IMR-90 (cell line): ENCODE results near the gene ATP10A. TPM values are rescaled to one million over a fixed set of nuclear protein-coding genes. Genes with fewer than 3 reads are reported as not detected.

ENCODE experiments used
- ATAC-seq: fragments of 200-7000 bp; cut with Tn5 transposase; 2 replicates; pipeline ENCODE4 v1.9.1; 2020; ENCODE audit warnings: low read depth, mild to moderate bottlenecking, moderate library complexity
- BruUV-seq: library from RNA; stranded (reverse); fragments of 400-500 nt; replicated peaks from 2 replicates; lab custom pipeline; 2021; lab: Mats Ljungman, UMichigan
- CTCF ChIA-PET: fragments of 300-600 bp; formaldehyde crosslinking; extraction: SDS; loops from one replicate; lab custom pipeline; 2021; ENCODE audit warnings: antibody characterized with exemption; lab: Yijun Ruan, JAX
- POLR2A ChIA-PET: fragments of 300-600 bp; sonication (Branson Sonifier 250); formaldehyde crosslinking; loops from one replicate; lab custom pipeline; 2022; ENCODE audit warnings: antibody characterized with exemption; ENCODE audit not compliant: unreplicated experiment; lab: Charles Lee
- DNase-seq: peaks from one replicate; pipeline ENCODE4 v3.0.0; 2013
- H2AFZ ChIP-seq: replicated peaks from 2 replicates; pipeline ENCODE3; 2013; ENCODE audit warnings: low read length, mild to moderate bottlenecking; ENCODE audit not compliant: poor library complexity
- H2AK5ac ChIP-seq: 2 replicates; pipeline ENCODE4 v1.6.1; 2013; ENCODE audit warnings: low read depth, low read length, inconsistent platforms
- H2AK9ac ChIP-seq: replicated peaks from 2 replicates; pipeline ENCODE3; 2013; ENCODE audit warnings: mild to moderate bottlenecking, low read depth, low read length, moderate library complexity; ENCODE audit not compliant: poor library complexity
- H2BK120ac ChIP-seq: 2 replicates; pipeline ENCODE4 v1.6.1; 2013; ENCODE audit warnings: low read depth, low read length, inconsistent platforms
- H2BK15ac ChIP-seq: 3 replicates; pipeline ENCODE4 v1.6.1; 2013; ENCODE audit warnings: low read depth, low read length, inconsistent platforms
- H2BK20ac ChIP-seq: 2 replicates; pipeline ENCODE4 v1.6.1; 2013; ENCODE audit warnings: low read depth, mild to moderate bottlenecking, inconsistent platforms, low read length, moderate library complexity
- H2BK5ac ChIP-seq: 2 replicates; pipeline ENCODE4 v1.6.1; 2013; ENCODE audit warnings: mild to moderate bottlenecking, low read depth, low read length, inconsistent platforms; ENCODE audit not compliant: poor library complexity, severe bottlenecking
- H3K14ac ChIP-seq: replicated peaks from 2 replicates; pipeline ENCODE4 v1.6.1; 2013; ENCODE audit warnings: low read depth, low read length, inconsistent platforms
- H3K18ac ChIP-seq: 2 replicates; pipeline ENCODE4 v1.6.1; 2013; ENCODE audit warnings: low read depth, low read length, control low read depth
- H3K23ac ChIP-seq: 2 replicates; pipeline ENCODE4 v1.6.1; 2013; ENCODE audit warnings: low read depth, low read length, inconsistent platforms
- H3K27ac ChIP-seq: 2 replicates; pipeline ENCODE4 v1.5.1; 2013; ENCODE audit warnings: mild to moderate bottlenecking, control low read depth, low read length; ENCODE audit not compliant: insufficient read depth
- H3K27me3 ChIP-seq: 2 replicates; pipeline ENCODE4 v1.6.1; 2013; ENCODE audit warnings: low read length; ENCODE audit not compliant: control insufficient read depth, insufficient read depth
- H3K36me3 ChIP-seq: 2 replicates; pipeline ENCODE4 v1.6.1; 2013; ENCODE audit warnings: low read length, mixed read lengths; ENCODE audit not compliant: control insufficient read depth, insufficient read depth
- H3K4ac ChIP-seq: 2 replicates; pipeline ENCODE4 v1.6.1; 2013; ENCODE audit warnings: low read depth, low read length, inconsistent platforms
- H3K4me1 ChIP-seq: 2 replicates; pipeline ENCODE4 v1.6.1; 2013; ENCODE audit warnings: low read length, mixed read lengths; ENCODE audit not compliant: control insufficient read depth, insufficient read depth
- H3K4me2 ChIP-seq: 2 replicates; pipeline ENCODE4 v1.6.1; 2013; ENCODE audit warnings: low read depth, mild to moderate bottlenecking, control low read depth, low read length, moderate library complexity
- H3K4me3 ChIP-seq: 2 replicates; pipeline ENCODE4 v1.5.1; 2013; ENCODE audit warnings: low read depth, mild to moderate bottlenecking, control low read depth, low read length, moderate library complexity; ENCODE audit not compliant: insufficient read depth
- H3K56ac ChIP-seq: 2 replicates; pipeline ENCODE4 v1.6.1; 2013; ENCODE audit warnings: low read length, inconsistent platforms; ENCODE audit not compliant: insufficient read depth; ENCODE audit errors: extremely low read depth
- H3K79me1 ChIP-seq, 2 experiments: 2 replicates each; pipeline ENCODE4 v1.6.1; 2013; ENCODE audit warnings: low read length in 2 of 2, inconsistent platforms in 1 of 2, low read depth in 1 of 2
- H3K9ac ChIP-seq: 2 replicates; pipeline ENCODE4 v1.6.1; 2013; ENCODE audit warnings: low read depth, low read length, control low read depth
- H3K9me1 ChIP-seq: 2 replicates; pipeline ENCODE4 v1.6.1; 2013; ENCODE audit warnings: low read length, inconsistent platforms; ENCODE audit not compliant: insufficient read depth
- H3K9me3 ChIP-seq: 2 replicates; pipeline ENCODE4 v1.6.1; 2013; ENCODE audit warnings: low read length; ENCODE audit not compliant: control insufficient read depth, insufficient read depth
- H4K20me1 ChIP-seq: 2 replicates; pipeline ENCODE4 v1.6.1; 2013; ENCODE audit warnings: low read length, inconsistent platforms; ENCODE audit not compliant: insufficient read depth
- H4K5ac ChIP-seq: 2 replicates; pipeline ENCODE4 v1.6.1; 2013; ENCODE audit warnings: mild to moderate bottlenecking, low read depth, low read length, control low read depth
- H4K8ac ChIP-seq, 2 experiments: 2 replicates each; pipeline ENCODE4 v1.6.1; 2013; ENCODE audit warnings: low read depth in 2 of 2, low read length in 2 of 2, control low read depth in 1 of 2, inconsistent platforms in 1 of 2
- H4K91ac ChIP-seq: 2 replicates; pipeline ENCODE4 v1.6.1; 2013; ENCODE audit warnings: low read depth, low read length, inconsistent platforms; ENCODE audit not compliant: insufficient read depth
- FOS ChIP-seq: fragments of 150-350 bp; IDR thresholded peaks from 2 replicates; pipeline ENCODE4 v1.6.1; 2016; ENCODE audit warnings: low read depth, low read length
- MAFK ChIP-seq: IDR thresholded peaks from 2 replicates; pipeline ENCODE4 v1.6.1; 2012; ENCODE audit warnings: low read depth, low read length, improper control_type of control experiment
- NFE2L2 ChIP-seq: fragments of 150-350 bp; IDR thresholded peaks from 2 replicates; pipeline ENCODE4 v1.6.1; 2016; ENCODE audit warnings: low read depth, mild to moderate bottlenecking, low read length
- WGBS, 2 experiments: methylation state at CpG; one replicate each; pipeline versions ENCODE4 v1.1.5 to v1.1.7; 2013; ENCODE audit warnings: missing lambda C conversion rate in 2 of 2; ENCODE audit not compliant: insufficient read length in 1 of 2; ENCODE audit errors: extremely low coverage in 2 of 2; 5-methylcytosine and 5-hydroxymethylcytosine counted together
- dilution Hi-C: fragments of 300-500 bp; cut with HindIII; formaldehyde crosslinking; loops from one replicate; pipeline ENCODE4 v1.14.3; 2018; ENCODE audit warnings: low sequenced_read_pairs; ENCODE audit not compliant: unreplicated experiment
- in situ Hi-C: fragments of 300-500 bp; cut with MboI; formaldehyde crosslinking; loops from 3 replicates; pipeline ENCODE4 v1.14.3; 2019; ENCODE audit warnings: low sequenced_read_pairs, inconsistent platforms, mixed read lengths
- intact Hi-C: fragments of 100-400 bp; cut with micrococcal nuclease; formaldehyde crosslinking; loops from 2 replicates; pipeline ENCODE4 v1.10.0; 2022
- polyA plus RNA-seq, 3 experiments: library from polyadenylated mRNA; depleted of rRNA; stranded (reverse); fragments of >200 nt; gene quantifications; 2 replicates each; pipeline ENCODE4 v1.2.3, GENCODE V29; 2012; ENCODE audit warnings: low replicate concordance in 1 of 3
- total RNA-seq: library from RNA; depleted of rRNA; stranded (reverse); fragments of >200 nt; gene quantifications from 2 replicates; pipeline ENCODE4 v1.2.3, GENCODE V29; 2012

Gene ATP10A
- total and polyA plus RNA-seq, 2 of the 4 experiments (the other 2 are of a cell fraction) = 13.8 to 16.0 TPM

GRCh38 chr15:25703726-25704125, 159.4 kb downstream of the ATP10A start:
- H3K79me1 ChIP-seq = no peaks in the 10 kb centered on the region
- H2BK20ac ChIP-seq = no peak overlapping the region
- no peak overlapping the region for H3K14ac ChIP-seq
- peaks cover under 1% of the 10 kb centered on the region; the same call in 1 of the 2 replicates for H3K4me1 ChIP-seq
- intact Hi-C loops = no loop called here
- no peak overlapping the region for H2AK9ac ChIP-seq
- no peak for DNase-seq
- 92% methylated on average over 2 of the region's 6 CpGs; no CpG with 5 or more reads in 1 of the 2 experiments for WGBS, 2 experiments
- no peaks in the 10 kb centered on the region; the same call in 1 of the 2 replicates for H3K36me3 ChIP-seq
- in situ Hi-C loops = loop anchor here (25.0 kb wide), 1 partner anchor 559 kb away; no protein-coding TSS in a partner anchor
- H3K9ac ChIP-seq = no peak overlapping the region
- H3K9me3 ChIP-seq = no peaks in the 10 kb centered on the region
- no peak overlapping the region for H4K91ac ChIP-seq
- no TSS peak for BruUV-seq
- no peak overlapping the region for H3K56ac ChIP-seq
- POLR2A ChIA-PET = no interaction called here
- H3K23ac ChIP-seq = 0 out of 2 replicates have a peak overlapping the region, but pooled peaks have one; percentile 18
- no peak overlapping the region for H2AK5ac ChIP-seq
- H3K4me2 ChIP-seq = no peak overlapping the region
- no peak overlapping the region for H2BK120ac ChIP-seq
- H3K27me3 ChIP-seq = no peaks in the 10 kb centered on the region
- CTCF ChIA-PET = interaction anchor here (1.3 kb wide), 1 partner anchor 11 kb away, joined by 3 read pairs; no protein-coding TSS in a partner anchor
- H3K4ac ChIP-seq = no peak overlapping the region
- ATAC-seq = no peak
- no peak overlapping the region for H2BK5ac ChIP-seq
- H2AFZ ChIP-seq = no peak overlapping the region
- no peak overlapping the region for H3K18ac ChIP-seq
- no peak overlapping the region for H3K4me3 ChIP-seq
- no peaks in the 10 kb centered on the region for H4K20me1 ChIP-seq
- no peak overlapping the region for H4K5ac ChIP-seq
- TF ChIP-seq FOS (no peak), NFE2L2 (no peak), MAFK (no peak)
- no peak overlapping the region for H4K8ac ChIP-seq
- dilution Hi-C loops = no loop called here
- H3K27ac ChIP-seq = no peak overlapping the region
- peaks cover 3% of the 10 kb centered on the region; the same call in 1 of the 2 replicates for H3K9me1 ChIP-seq
- H2BK15ac ChIP-seq = no peak overlapping the region
